GM21786 (cell line): ENCODE data around the gene RNASE2.
"Not testable (repeated sequence)": the region's sequence is repeated elsewhere in the genome, so short reads cannot be mapped to it uniquely, and the experiment has no call there.

Experiments used
- ATAC-seq: cut with Tn5 transposase; IDR thresholded peaks from one replicate; pipeline ENCODE4 v1.9.1; 2021; ENCODE audit not compliant: unreplicated experiment

Gene RNASE2

DNA sequence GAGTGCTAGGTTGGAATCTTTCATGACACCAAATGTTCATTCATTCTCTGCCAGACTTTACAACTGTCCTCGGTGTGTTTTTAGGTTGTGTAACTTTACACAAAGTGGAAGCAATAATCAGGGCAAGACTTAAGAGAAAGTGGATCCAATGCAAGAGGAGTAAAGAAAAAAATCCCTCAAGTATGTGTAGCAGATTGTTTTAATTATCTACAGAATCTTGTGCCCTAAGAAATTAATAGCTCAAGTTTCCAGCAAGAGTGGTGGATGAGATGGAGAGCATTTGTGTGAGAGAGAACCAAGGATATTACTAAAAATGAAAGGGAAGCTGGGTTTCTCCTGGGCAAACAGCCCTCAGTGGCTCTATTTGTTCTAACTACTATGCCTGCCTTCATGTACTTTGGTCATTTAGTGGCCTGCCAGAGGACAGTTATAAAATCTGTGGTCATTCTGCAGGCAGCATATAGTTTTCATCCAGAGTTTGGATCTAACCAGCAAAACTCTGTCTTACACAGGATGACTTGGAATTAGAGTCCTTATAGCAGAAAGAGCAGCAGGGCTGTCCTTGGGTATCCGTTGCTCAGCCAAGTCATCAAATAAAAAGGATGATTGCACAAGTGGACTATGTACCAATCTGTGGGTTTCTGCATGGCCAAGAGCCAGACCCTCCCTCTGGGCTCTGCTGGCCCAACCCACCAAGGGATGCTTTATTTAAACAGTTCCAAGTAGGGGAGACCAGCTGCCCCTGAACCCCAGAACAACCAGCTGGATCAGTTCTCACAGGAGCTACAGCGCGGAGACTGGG lies at the start of gene RNASE2:
Gene RNASE2 (plus strand): TSS at position 752 of the 802 bp plus-strand sequence. CDS start 285 bp downstream, outside the sequence.
- ATAC-seq, result not testable (repeated sequence)

DNA sequence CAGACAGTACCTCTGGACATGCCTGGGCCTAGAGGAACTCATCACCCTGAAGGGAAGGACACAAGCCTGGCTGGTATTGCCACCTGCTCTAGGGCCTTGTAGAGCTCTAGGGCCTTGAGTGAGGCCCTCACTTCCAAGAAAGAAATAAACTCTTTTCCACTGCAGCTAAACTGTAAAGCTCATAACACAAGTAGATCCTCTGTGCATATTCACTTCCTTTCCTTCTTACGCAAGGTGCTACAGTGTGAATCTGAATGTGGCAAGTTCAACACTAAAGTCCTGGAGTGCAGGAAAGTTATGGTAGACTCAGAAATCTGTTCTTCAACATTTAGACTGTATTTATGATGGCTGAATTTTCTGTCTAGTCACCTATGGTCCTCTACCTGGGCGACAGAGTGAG lies 49.6 kb upstream of the RNASE2 start:
- ATAC-seq, result no peak

DNA sequence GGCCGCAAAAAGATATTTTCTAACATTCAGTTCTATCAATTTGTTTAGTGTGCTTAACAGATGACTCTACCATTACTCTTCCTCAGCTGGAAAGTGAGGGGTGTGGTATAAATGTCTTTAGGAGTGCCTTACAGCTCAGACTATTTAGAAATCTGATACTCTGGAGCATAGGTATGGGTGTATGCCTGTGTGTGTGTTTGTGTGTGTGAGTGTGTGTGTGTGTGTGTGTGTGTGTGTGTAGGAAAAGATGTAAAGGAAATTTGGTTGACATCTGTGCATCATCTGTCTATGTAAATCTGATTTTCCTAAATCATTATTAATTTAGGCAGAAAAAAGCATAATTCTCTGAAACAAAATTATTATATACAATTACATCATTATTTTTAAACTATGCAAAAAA lies 48.1 kb upstream of the RNASE2 start:
- ATAC-seq, result no peak

DNA sequence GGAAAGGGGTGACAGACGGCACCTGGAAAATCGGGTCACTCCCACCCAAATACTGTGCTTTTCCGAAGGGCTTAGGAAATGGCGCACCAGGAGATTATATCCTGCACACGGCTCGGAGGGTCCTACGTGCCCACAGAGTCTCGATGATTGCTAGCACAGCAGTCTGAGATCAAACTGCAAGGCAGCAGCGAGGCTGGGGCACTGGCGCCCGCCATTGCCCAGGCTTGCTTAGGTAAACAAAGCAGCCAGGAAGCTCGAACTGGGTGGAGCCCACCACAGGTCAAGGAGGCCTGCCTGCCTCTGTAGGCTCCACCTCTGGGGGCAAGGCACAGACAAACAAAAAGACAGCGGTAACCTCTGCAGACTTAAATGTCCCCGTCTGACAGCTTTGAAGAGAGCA lies 44.5 kb upstream of the RNASE2 start:
- not testable (repeated sequence) for ATAC-seq

DNA sequence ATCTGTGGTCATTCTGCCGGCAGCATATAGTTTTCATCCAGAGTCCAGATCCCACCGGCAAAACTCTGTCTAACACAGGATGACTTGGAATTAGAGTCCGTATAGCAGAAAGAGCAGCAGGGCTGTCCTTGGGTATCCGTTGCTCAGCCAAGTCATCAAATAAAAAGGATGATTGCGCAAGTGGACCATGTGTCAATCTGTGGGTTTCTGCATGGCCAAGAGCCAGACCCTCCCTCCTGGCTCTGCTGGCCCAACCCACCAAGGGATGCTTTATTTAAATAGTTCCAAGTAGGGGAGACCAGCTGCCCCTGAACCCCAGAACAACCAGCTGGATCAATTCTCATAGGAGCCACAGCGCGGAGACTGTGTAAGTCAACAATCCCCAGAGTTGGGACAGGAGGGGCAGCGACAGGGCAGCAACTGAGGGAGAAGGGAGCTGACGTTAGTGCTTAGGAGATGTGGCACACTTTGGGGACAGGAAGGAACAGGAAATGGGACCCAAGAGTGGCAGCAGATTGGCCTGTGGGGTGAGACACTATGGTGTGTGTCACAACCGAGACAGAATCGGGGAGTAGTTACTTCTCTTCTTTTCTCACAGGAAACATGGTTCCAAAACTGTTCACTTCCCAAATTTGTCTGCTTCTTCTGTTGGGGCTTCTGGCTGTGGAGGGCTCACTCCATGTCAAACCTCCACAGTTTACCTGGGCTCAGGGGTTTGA lies 36.1 kb upstream of the RNASE2 start:
- not testable (repeated sequence) for ATAC-seq

DNA sequence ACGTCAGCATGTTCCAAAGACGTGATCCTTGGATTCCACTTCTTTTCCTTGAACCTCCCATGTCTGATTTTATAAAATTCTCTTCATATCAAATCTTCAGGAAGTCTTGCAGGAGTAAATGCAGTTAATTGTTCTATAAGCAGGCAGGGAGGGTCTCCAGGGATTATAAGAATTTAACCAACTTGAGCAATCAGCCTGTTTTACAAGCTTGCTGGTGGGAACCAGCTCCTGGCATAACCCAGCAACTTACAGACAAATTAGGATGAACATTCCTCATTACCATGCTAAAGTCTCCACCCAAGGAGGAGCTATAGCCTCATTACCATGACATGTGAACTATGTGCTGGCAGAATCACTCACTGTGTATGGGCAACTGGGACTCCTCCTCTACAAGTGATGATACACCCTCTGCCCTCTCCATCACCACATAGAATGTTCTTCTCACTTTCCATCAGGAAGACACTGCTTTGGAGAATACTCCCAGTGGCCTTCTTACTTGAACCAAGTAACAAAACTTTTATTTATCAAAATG lies 31.5 kb upstream of the RNASE2 start:
- not testable (repeated sequence) for ATAC-seq

DNA sequence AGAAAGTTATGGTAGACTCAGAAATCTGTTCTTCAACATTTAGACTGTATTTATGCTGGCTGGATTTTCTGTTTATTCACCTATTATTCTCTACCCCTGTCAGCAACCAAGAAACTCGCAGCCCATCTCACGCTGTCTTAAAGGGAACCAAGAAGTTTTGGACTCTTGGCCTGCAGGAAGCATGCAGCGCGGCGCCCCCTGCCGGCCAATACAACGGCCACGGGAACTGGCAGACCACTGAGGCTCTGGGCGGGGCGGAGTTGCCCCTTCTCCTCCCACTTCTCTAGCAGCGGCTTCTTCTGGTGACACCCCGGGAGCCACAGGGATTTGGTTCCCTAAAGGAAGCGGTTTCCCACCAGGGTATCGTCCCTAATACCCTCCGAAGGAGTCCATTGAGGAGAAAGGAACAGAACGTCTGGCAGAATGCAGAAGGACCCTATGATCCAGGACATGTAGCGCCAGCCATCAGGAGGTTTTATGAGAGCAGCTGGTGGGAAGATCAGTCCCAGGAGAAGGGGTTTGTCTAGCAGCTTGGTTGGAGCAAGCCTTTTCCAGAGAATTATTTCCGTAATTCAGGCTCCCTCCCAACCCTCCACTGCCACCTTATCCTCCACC lies 21.0 kb upstream of the RNASE2 start:
- no peak for ATAC-seq

DNA sequence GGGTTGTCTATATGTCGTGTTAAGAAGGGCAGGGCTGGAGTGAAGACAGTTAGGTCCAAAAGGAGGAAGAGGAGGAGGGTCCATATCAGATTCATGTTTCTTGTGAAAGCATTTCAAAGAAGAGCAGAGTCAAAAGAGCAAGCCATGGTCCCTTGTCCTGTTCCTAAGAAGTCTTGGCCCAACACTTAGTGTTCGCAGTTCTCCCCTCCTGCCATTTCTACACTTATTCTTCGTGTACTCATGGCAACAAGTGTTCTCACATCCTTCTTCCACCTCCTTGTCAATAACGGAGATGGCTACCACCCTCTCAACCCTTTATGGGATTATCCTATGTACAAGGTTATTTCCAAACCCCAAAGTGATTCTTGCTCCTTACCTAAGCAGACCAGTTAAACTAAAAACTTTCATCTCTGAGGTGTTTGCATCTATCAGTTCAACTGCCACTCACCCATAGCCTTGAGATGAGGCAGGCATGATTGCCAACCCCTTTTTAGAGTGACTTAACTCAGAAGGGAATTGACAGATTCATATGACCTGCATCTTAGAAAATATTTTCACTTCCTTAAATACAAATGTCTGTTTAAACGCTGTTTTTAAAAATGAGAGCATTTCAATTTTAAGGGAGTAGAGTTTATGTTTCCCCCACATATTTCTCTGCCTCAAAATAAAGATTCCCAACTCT lies 19.8 kb upstream of the RNASE2 start:
- no peak for ATAC-seq

DNA sequence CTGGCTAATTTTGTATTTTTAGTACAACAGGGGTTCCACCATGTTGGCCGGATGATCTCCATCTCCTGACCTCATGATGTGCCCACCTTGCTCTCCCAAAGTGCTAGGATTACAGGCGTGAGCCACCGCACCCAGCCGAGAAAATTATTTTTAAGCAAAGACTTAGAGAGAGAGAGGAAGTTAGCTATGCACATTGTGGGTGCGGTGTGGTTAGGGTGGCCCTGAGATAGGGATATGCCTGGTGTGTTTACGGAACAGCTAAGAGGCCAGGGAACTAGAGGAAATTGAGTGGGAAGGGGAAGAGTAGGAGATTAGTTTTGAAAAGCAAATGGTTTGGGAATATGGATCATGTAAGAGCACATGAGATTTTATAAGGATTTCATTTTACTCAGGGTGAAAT lies 10.1 kb upstream of the RNASE2 start:
- not testable (repeated sequence) for ATAC-seq

DNA sequence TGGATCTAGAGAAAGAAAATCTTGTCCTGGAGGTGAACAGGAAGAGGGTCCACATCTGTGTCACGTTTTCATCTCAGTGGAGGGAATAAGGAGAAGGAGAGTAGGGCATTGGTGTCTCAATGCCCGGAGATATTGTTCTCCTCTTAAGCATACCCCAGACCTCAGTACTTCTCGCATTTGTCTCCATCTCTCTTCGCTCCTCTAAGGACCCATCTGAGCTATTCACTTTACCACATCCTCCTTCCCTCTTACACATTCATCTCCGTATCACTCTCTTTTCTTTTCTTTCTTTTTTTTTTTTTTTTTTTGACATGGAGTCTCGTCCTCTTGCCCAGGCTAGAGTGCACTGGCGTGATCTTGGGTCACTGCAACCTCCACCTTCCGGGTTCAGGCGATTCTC lies 8.6 kb upstream of the RNASE2 start:
- ATAC-seq, result not testable (repeated sequence)

DNA sequence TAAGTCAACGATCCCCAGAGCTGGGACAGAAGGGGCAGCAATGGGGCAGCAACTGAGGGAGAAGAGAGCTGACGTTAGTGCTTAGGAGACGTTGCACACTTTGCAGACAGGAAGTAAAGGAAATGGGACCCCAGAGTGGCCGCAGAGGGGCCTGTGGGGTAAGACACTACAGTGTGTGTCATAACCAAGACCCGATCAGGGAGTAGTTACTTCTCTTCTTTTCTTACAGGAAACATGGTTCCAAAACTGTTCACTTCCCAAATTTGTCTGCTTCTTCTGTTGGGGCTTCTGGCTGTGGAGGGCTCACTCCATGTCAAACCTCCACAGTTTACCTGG lies 219 bp downstream of the RNASE2 start:
- ATAC-seq, result not testable (repeated sequence)

DNA sequence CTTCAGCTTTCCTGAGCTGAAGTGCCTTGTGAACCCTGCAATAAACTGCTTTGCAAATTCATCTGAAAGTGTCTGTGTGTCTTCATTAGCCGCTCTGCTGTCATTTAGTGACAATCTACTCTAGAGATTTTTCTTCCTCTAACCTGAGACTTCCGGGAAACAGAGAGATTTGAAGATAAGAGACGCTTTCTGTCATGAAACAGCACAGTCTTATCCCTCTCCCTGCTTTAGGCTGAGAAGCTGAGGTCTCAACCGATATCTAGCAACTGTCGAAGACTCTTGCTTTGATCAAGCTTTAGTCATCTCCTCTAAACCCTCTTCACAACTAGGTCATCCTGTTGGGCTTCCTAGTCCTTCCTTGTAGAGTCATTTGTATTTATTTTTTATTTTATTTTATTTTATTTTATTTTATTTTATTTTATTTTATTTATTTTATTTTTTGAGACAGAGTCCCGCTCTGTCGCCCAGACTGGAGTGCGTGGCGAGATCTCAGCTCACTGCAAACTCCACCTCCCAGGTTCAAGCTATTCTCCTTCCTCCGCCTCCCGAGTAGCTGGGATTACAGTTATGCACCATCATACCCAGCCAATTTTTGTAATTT lies 1.2 kb downstream of the RNASE2 start:
- no peak for ATAC-seq

DNA sequence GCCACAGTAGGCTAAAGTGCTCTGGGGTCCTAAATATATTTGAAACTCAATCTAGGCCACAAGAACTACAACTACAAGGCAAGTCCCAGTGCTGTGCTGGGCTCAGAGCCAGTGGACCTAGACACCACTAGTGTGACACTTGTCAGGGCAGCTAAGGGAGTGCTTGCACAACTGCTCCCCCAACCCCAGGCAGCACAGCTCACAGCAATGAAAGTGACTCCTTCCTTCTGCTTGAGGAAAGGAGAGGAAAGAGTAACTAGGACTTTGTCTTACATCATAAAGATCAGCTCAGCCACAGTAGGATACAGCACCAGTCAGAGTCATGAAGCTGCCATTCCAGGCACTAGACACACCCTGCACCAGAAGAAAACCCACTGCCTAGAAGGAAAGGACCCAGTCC lies 3.7 kb downstream of the RNASE2 start:
- ATAC-seq, result not testable (repeated sequence)

DNA sequence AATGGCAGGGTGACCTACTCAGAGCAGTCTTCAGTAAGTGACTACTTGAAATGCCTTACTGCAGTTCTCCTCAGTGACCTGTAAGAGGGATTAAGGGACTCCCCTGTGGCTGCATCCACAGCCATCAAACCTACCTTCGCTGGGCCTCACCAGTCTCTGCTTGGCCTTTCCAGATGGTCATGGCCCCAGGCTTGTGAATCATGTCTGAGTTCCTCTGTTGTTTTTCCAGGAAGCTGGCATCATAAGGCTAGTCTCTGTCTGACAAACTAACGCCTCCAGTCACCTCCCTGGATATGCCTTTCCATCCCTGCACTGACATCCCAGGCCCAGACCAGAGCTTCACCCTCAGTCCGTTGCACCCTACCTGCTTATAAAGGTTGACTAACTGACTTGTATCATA lies 14.0 kb downstream of the RNASE2 start:
- ATAC-seq, result no peak

DNA sequence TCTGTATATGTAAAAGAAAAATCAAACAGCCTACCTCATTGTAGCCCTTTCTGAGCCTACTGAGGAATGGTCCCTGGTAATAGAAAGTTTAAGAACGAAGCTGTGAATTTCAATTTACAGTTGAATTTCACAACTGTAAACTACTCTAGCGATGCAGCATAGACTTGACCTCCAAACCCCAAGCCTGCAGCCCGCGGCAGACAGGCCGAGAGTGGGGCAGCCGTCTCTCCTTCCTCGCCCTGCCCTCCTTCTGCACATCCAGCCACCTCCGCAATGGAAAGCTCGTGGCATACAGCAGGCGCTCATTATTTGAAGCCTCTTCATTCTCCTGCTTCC lies 15.3 kb downstream of the RNASE2 start:
- ATAC-seq, result no peak

DNA sequence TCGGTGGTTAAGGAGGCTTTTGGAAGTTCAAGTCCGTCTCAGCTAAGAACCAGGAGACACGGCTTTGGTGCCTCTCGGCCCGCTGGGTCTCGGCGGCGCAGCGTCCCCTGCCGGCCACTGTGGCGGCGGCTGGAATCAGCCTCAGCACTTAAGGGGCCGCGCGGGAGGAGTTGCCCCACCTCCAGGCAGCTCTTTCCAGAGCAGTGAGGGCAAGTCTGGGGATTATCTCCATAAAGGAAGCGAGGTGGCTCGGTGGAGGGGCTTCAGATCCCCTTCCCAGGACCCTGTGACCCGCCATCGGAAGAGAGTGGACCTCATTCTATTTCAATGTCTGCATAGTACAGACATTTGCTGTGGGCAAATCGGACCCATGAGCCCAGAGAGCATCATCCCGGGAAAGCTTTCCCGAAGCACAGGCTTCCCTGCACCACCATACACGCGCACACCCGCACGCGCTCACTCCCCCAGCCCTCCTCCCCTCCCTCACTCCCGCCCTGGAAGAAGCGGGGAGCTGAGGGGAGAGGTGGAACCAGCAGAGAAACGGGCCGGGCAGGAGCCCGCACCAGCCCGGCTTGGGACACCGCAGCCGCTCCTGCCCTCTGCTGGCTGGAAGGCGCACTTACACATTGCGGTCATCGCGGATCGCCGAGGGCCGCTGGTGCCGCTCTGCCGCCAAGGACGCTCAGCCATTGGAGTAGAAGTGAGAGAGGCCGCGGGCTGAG lies 15.9 kb downstream of the RNASE2 start:
- peak; percentile 87 for ATAC-seq

DNA sequence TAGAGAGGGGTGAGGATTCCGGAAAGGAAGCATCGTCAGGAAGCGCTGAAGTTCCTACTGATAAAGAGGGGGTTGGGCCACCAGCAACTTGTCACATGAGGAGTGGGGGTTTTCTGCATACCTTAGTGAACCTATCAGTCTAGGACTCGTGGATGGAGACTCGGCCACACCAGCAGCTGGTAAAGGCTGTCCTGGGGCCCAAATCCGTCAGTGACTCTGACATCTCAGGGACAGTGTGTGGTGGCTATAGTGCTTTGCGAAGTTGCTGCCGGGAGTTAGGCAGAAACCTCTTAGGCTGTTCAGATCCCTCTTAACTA lies 16.4 kb downstream of the RNASE2 start:
- ATAC-seq, result peak; percentile 20

DNA sequence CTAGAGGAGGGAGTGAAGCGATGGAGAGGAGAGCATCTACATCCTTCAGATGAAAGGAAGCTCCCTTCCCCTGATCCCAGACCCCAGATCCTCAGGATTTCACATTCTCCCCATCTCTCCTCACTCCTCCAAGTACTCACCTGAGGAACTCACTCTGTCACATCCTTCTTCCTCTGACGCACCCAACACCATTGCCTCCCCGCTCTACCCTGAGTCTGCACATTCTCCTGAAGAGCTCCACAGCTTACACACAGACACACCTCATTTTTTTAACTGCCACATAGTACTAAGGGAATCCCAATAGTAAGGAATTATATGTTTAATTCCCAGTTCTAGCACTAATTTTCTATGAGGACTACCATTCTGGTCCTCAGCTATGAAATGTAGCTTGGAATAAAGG lies 18.2 kb downstream of the RNASE2 start:
- ATAC-seq, result no peak

DNA sequence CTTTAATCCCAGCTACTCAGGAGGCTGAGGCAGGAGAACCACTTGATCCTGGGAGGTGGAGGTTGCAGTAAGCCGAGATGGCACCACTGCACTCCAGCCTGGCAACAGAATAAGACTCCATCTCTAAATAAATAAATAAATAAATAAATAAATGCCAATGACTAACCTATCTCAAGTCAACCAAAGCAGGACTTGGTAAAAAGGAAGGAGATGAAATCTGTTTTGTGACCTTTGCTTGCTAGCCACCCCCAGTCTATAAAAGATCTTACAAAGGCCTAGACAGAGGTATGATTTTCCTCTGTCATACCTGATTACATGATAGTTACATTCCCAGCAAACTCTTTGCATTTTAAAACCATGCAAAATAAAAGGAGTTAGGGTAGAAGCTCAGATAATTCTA lies 21.0 kb downstream of the RNASE2 start:
- no peak for ATAC-seq

DNA sequence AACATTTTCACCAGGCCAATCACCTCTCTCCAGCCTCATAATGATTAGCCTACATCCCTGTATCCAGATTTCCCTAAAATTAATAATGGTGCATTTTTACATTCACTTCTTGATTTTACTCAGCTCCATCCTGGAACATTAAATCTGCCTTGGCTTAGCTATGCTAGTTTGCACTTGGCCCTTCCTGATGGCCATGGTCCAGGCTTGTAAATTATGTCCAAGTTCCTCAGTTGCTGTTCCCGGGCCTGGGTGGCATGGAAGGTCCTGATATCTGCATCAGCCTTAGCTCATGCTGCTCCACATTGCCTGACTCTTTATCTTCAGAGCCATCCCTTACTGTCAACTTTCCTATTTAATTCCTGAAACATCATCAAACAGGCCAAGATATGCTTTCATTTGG lies 23.4 kb downstream of the RNASE2 start:
- ATAC-seq, result no peak
